B cell (primary cell): ENCODE measurements around the gene ZFR2.

Experiments used
- EZH2 ChIP-seq: IDR thresholded peaks from 2 replicates; pipeline ENCODE4 v1.6.1; 2012; ENCODE audit warnings: borderline replicate concordance, low read depth, mild to moderate bottlenecking, moderate library complexity, low read length; ENCODE audit not compliant: insufficient read depth, poor library complexity, severe bottlenecking
- TF ChIP-seq, protein P1 (sequence below): fragments of 200-600 bp; IDR thresholded peaks from one replicate; pipeline ENCODE4 v1.8.0; 2022; ENCODE audit warnings: antibody characterized with exemption, mild to moderate bottlenecking

DNA sequence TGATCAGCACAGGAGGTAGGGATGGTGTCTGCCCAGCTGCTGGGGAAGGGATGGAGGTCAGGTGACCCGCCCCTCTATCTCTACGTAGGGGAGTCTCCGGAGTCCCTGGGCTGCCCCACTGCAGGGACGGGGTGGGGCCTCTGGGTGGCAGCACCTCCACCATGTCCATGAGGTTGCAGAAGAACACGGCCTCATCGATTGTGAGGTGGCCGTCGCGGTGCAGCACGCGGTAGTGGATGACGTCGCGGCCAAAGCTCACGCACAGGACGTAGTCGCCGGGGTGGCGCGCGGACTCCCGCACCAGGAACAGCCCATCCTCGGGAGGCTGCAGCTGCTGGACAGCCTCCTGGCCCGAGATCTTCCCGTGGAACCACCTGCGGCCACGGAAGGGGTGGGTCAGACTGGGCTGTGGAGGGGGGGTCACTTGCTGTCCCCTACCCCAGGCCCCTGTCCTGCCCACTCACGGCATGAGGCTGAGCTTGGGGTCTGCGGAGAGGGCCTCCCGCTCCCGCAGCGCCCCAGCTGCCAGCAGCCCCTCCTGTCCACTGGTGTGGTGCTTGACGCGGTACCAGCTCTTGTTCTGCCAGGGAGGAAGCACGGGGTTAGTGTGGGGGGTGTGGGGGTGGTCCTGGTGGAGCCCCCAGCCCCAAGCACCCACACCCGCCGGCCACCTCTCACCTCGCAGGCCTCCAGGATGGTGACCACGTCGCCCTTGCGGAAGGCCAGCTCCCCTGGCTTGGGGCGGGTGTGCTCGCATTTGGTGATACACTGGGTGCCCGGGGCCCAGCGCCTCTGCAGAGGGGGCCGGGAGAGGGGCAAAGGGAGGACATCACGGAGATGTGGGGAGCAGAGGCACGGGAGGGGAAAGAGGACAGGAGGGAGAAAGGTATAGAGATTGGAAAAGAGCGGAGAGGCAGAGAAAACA, 84.9 kb downstream of the ZFR2 start:
- TF ChIP-seq EZH2: no peak
- TF ChIP-seq, protein P1, sequence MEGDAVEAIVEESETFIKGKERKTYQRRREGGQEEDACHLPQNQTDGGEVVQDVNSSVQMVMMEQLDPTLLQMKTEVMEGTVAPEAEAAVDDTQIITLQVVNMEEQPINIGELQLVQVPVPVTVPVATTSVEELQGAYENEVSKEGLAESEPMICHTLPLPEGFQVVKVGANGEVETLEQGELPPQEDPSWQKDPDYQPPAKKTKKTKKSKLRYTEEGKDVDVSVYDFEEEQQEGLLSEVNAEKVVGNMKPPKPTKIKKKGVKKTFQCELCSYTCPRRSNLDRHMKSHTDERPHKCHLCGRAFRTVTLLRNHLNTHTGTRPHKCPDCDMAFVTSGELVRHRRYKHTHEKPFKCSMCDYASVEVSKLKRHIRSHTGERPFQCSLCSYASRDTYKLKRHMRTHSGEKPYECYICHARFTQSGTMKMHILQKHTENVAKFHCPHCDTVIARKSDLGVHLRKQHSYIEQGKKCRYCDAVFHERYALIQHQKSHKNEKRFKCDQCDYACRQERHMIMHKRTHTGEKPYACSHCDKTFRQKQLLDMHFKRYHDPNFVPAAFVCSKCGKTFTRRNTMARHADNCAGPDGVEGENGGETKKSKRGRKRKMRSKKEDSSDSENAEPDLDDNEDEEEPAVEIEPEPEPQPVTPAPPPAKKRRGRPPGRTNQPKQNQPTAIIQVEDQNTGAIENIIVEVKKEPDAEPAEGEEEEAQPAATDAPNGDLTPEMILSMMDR: peak; percentile 43
